Neutrophil (primary cell): ENCODE measurements around the gene ATP5PO.

Experiments
- H3K27ac ChIP-seq: fragments of 200-600 bp; sonication (generic); 2 replicates; pipeline ENCODE4 v1.5.1; 2016; ENCODE audit warnings: mild to moderate bottlenecking, moderate library complexity
- H3K27me3 ChIP-seq: fragments of 200-600 bp; sonication (generic); 2 replicates; pipeline ENCODE4 v1.6.0; 2016; ENCODE audit warnings: mild to moderate bottlenecking
- H3K36me3 ChIP-seq: fragments of 200-600 bp; sonication (generic); 2 replicates; pipeline ENCODE4 v1.5.1; 2017
- H3K4me1 ChIP-seq, 2 experiments: fragments of 200-600 bp in 1 of 2; sonication (generic) in 1 of 2; 1 replicate in 1 of 2; 2 replicates in 1 of 2; pipeline versions ENCODE4 v1.5.1 to v1.6.1; 2013 to 2016; ENCODE audit warnings: low read depth in 1 of 2, low read length in 1 of 2, mild to moderate bottlenecking in 1 of 2, moderate library complexity in 1 of 2; ENCODE audit not compliant: control insufficient read depth in 1 of 2, insufficient read depth in 1 of 2
- H3K4me3 ChIP-seq, 2 experiments: fragments of 200-600 bp in 1 of 2; sonication (generic) in 1 of 2; 1 replicate in 1 of 2; 2 replicates in 1 of 2; pipeline ENCODE4 v1.5.1; 2013 to 2016; ENCODE audit warnings: low read depth in 1 of 2, low read length in 1 of 2, mild to moderate bottlenecking in 1 of 2, moderate library complexity in 1 of 2
- H3K9me3 ChIP-seq: fragments of 200-600 bp; sonication (generic); 2 replicates; pipeline ENCODE4 v1.5.1; 2016
- TF ChIP-seq, protein P1 (sequence below): fragments of 200-600 bp; sonication (generic); IDR thresholded peaks from 2 replicates; pipeline ENCODE4 v1.5.1; 2016; ENCODE audit warnings: antibody characterized with exemption

Gene ATP5PO

DNA sequence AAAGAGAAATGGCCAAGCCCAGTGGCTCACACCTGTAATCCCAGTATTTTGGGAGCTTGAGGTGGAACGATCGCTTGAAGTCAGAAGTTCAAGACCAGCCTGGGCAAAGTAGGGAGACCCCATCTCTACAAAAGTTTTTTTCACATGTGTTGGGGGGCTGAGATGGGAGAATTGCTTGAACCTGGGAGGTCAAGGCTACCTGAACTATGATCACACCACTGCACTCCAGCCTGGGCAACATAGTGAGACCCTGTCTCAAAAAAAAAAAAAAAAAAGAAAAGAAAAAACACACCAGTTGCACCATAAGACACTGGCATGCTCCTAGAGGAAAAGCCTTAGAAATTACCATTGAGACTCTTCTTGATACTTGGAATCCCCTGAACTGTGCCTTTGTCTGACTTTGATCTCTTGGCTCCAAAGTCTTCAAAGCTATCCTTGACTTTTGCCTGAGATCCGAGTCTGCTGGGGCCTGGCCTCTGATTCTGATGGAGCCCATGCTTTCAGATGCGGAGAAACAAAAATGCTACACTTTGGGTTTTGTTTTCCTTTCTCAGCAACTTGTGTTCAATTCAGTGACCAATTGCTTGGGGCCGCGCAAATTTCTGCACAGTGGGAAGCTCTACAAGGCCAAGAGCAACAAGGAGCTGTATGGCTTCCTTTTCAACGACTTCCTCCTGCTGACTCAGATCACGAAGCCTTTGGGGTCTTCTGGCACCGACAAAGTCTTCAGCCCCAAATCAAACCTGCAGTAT lies 33.7 kb downstream of the ATP5PO start:
- Histone ChIP-seq H3K9me3 (no peaks in the 10 kb centered on the region), H3K4me3 (no peak overlapping the region), H3K4me1 (no peaks in the 10 kb centered on the region), H3K27ac (no peak overlapping the region), H3K27me3 (peaks cover 9% of the 10 kb centered on the region), H3K36me3 (no peaks in the 10 kb centered on the region)
- TF ChIP-seq, protein P1, sequence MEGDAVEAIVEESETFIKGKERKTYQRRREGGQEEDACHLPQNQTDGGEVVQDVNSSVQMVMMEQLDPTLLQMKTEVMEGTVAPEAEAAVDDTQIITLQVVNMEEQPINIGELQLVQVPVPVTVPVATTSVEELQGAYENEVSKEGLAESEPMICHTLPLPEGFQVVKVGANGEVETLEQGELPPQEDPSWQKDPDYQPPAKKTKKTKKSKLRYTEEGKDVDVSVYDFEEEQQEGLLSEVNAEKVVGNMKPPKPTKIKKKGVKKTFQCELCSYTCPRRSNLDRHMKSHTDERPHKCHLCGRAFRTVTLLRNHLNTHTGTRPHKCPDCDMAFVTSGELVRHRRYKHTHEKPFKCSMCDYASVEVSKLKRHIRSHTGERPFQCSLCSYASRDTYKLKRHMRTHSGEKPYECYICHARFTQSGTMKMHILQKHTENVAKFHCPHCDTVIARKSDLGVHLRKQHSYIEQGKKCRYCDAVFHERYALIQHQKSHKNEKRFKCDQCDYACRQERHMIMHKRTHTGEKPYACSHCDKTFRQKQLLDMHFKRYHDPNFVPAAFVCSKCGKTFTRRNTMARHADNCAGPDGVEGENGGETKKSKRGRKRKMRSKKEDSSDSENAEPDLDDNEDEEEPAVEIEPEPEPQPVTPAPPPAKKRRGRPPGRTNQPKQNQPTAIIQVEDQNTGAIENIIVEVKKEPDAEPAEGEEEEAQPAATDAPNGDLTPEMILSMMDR = no peak

DNA sequence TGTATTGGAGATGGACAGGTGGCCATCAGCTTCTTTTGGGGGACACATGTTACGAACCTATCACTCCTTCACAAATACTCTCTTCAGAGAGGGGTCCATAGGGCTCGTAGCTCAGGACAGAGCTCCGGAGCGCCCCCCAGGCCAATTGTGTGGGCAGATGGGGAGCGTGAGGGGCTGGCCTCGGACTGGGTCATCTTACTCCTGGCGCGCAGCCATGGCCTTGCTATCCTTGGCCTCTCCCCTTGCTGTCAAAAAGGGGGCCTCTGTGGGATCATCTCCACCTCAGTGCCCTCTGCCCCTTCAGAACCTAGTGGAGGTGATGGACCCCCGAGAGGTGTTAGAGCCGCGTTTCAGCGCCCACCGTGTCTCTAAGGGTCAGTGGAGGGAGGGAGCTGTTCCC lies 35.0 kb downstream of the ATP5PO start:
- TF ChIP-seq, protein P1 = no peak
- no peak overlapping the region for H3K4me3 ChIP-seq
- H3K9me3 ChIP-seq = no peaks in the 10 kb centered on the region

DNA sequence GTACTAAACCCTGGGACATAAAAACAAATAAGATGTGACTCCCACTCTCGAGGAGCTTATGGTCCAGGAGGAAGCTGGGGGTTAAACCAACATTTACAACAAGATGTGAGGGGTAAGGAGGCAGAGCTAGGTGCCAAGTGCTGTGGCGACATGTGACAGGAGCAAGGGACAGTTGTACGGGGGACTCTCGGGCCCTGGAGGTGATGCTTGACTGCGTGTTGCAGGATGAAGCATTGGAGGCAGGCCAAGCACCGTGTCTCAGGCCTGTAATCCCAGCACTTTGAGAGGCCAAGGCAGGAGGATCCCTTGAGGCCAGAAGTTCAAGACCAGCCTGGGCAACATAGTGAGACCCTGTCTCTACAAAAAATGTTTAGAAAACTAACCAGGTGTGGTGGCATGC lies 36.8 kb downstream of the ATP5PO start:
- H3K36me3 ChIP-seq = no peaks in the 10 kb centered on the region
- no peak overlapping the region for H3K27ac ChIP-seq
- H3K27me3 ChIP-seq = no peaks in the 10 kb centered on the region
- H3K4me1 ChIP-seq = no peaks in the 10 kb centered on the region
- TF ChIP-seq, protein P1 = no peak
- no peak overlapping the region for H3K4me3 ChIP-seq
- H3K9me3 ChIP-seq = no peaks in the 10 kb centered on the region

More for the DNA sequence above, 35.0 kb downstream of the ATP5PO start:
- Histone ChIP-seq H3K27me3 (peaks cover 9% of the 10 kb centered on the region), H3K36me3 (no peaks in the 10 kb centered on the region), H3K27ac (no peak overlapping the region), H3K4me1 (no peaks in the 10 kb centered on the region)

DNA sequence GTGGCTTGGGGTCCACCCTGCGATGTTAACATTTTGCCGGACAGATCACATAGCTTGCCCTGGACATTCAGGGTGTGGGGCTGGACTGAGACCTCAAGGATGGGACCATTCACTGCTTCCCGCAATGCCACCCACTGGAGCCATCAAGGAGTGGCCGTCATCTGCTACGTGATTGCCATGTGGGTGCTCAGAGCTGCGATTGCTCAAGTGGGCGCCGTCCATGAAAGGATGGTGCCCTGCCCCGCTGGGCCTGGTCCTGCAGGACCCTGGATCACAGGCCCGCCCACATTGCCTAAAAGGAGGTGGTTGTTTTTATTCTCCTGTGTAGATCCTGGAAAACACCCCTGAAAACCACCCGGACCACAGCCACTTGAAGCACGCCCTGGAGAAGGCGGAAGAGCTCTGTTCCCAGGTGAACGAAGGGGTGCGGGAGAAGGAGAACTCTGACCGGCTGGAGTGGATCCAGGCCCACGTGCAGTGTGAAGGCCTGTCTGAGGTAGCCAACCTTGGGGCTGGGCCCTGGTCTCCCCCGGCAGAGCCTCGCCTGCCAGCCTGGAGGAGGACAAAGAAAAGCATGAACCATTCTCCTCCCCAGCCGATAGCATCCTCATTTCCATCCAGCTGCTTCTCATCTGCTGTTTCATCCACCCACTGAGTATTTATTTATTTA lies 40.4 kb downstream of the ATP5PO start:
- Histone ChIP-seq H3K4me3 (no peak overlapping the region), H3K27ac (no peak overlapping the region), H3K27me3 (no peaks in the 10 kb centered on the region), H3K9me3 (no peaks in the 10 kb centered on the region), H3K4me1 (peaks cover 3 to 9% of the 10 kb centered on the region in 2 experiments), H3K36me3 (no peaks in the 10 kb centered on the region)
- TF ChIP-seq, protein P1 = no peak

DNA sequence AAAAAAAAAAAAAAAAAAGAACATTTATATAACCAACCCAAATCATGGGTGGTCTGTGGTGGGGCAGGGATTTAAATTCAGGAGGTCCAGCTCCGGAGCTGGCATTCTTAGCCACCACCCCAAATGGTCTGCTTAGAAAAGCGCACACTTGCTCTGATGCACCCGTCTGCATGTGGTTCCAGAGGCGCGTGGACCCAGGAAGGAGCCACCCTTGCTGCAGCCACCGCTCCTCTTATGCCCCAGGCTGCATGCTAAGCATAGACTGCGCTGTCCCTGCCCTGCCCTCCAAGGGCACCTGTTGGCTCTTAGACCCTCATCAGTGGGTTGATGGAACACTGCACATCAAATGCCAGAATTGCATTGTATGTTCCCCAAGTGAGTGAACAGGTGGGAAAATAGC lies 41.4 kb downstream of the ATP5PO start:
- no peak overlapping the region for H3K27ac ChIP-seq
- H3K36me3 ChIP-seq = no peaks in the 10 kb centered on the region
- no peaks in the 10 kb centered on the region for H3K9me3 ChIP-seq
- TF ChIP-seq, protein P1 = no peak
- H3K4me3 ChIP-seq = no peak overlapping the region
- H3K27me3 ChIP-seq = no peaks in the 10 kb centered on the region
- H3K4me1 ChIP-seq = peaks cover 3 to 9% of the 10 kb centered on the region in 2 experiments
